GM12891 (cell line): ENCODE measurements around the gene ZNF185.

Experiments used
- POLR2A ChIP-seq: IDR thresholded peaks from 2 replicates; pipeline ENCODE4 v1.6.1; 2011; ENCODE audit warnings: low read depth, low read length, control low read depth
- POLR2AphosphoS5 ChIP-seq: IDR thresholded peaks from 2 replicates; pipeline ENCODE4 v1.6.1; 2011; ENCODE audit warnings: low read depth, low read length, control low read depth
- SPI1 ChIP-seq: IDR thresholded peaks from 2 replicates; pipeline ENCODE4 v1.6.1; 2011; ENCODE audit warnings: low read depth, low read length, control low read depth
- TAF1 ChIP-seq: IDR thresholded peaks from 2 replicates; pipeline ENCODE4 v1.6.1; 2011; ENCODE audit warnings: low read depth, low read length, control low read depth

- TF ChIP-seq POLR2A = no peak
- no peak for TF ChIP-seq POLR2AphosphoS5
- TF ChIP-seq TAF1 = no peak
- no peak for TF ChIP-seq SPI1
Measured at GRCh38 chrX:152902502-152902820, 4.6 kb downstream of the ZNF185 start.
